Gastroesophageal sphincter (tissue), 3 donors: ENCODE results near the gene GRSF1.

Source experiments
- CTCF ChIP-seq, 4 experiments: fragments of 200-600 bp in 2 of 4; fragments of 450-650 bp in 2 of 4; sonication (generic) in 1 of 4; IDR thresholded peaks; one replicate each; pipeline ENCODE4 v1.5.1; 2017 to 2019; ENCODE audit warnings: antibody characterized with exemption in 4 of 4, mild to moderate bottlenecking in 2 of 4, moderate library complexity in 2 of 4
- EP300 ChIP-seq: sonication (generic); formaldehyde crosslinking; IDR thresholded peaks from one replicate; pipeline ENCODE4 v1.6.1; 2017; ENCODE audit warnings: antibody characterized with exemption, mild to moderate bottlenecking
- POLR2A ChIP-seq, 2 donors: fragments of 450-650 bp; IDR thresholded peaks; one replicate each; pipeline ENCODE4 v1.6.1; 2017; ENCODE audit warnings: antibody characterized with exemption in 2 of 2, mild to moderate bottlenecking in 2 of 2, moderate library complexity in 1 of 2
- POLR2AphosphoS5 ChIP-seq: sonication (generic); formaldehyde crosslinking; IDR thresholded peaks from one replicate; pipeline ENCODE4 v1.6.1; 2017; ENCODE audit warnings: antibody characterized with exemption

DNA sequence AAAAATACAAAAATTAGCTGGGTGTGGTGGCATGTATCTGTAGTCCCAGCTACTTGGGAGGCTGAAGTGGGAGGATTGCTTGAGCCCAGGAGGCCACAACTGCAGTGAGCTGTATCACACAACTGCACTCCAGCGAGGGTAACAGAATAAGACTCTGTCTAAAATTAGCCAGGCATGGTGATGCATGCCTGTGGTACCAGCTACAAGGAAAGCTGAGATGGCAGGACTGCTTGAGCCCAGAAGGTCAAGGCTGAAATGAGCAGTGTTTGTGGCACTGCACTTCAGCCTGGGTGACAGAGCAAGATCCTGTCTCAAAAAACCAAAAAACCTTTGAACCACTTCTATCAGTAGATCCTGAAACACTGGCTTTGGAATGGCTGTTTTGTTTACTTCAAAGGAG, 10.2 kb downstream of the GRSF1 start:
- TF ChIP-seq POLR2A (IDR thresholded peaks at IDR 0.05) (no peak), CTCF (IDR thresholded peaks at IDR 0.05) (no peak), EP300 (no peak), POLR2AphosphoS5 (no peak)
